Thyroid gland (tissue), 4 donors: ENCODE results near the gene GAREM1.

Source experiments
- POLR2A ChIP-seq, 2 donors: fragments of 450-650 bp; IDR thresholded peaks; one replicate each; pipeline ENCODE4 v1.6.1; 2017; ENCODE audit warnings: antibody characterized with exemption in 2 of 2, mild to moderate bottlenecking in 2 of 2, moderate library complexity in 1 of 2
- TF ChIP-seq, protein P1 (sequence below), 6 experiments: fragments of 200-600 bp in 3 of 6; fragments of 450-650 bp in 3 of 6; sonication (generic) in 3 of 6; IDR thresholded peaks; one replicate each; pipeline ENCODE4 v1.5.1; 2016 to 2019; ENCODE audit warnings: antibody characterized with exemption in 6 of 6, mild to moderate bottlenecking in 2 of 6, inconsistent platforms in 1 of 6, moderate library complexity in 1 of 6

DNA sequence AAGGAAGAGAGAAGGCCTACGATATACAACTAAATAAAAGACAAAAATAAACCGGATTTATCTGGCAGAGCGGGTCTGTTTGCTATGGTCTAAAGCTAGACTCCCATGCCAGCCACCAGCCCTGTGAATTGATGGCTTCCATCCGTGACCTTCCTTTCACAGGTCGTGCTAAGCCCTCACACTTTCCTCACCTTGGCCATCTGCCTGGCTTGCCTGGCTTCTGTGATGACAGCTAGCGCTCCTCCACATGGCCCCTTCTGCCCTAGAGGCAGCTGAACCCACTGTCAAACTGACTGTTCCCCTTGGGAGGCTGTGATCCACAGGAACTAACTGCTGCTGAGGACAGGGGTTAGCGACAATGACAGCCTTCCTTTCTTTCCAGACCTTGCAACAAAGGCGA is 32.5 kb downstream of the GAREM1 start:
- TF ChIP-seq, protein P1, sequence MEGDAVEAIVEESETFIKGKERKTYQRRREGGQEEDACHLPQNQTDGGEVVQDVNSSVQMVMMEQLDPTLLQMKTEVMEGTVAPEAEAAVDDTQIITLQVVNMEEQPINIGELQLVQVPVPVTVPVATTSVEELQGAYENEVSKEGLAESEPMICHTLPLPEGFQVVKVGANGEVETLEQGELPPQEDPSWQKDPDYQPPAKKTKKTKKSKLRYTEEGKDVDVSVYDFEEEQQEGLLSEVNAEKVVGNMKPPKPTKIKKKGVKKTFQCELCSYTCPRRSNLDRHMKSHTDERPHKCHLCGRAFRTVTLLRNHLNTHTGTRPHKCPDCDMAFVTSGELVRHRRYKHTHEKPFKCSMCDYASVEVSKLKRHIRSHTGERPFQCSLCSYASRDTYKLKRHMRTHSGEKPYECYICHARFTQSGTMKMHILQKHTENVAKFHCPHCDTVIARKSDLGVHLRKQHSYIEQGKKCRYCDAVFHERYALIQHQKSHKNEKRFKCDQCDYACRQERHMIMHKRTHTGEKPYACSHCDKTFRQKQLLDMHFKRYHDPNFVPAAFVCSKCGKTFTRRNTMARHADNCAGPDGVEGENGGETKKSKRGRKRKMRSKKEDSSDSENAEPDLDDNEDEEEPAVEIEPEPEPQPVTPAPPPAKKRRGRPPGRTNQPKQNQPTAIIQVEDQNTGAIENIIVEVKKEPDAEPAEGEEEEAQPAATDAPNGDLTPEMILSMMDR (IDR thresholded peaks at IDR 0.05) = no peak
- TF ChIP-seq POLR2A (IDR thresholded peaks at IDR 0.05) = no peak
